SIG-M5 treated with dmso at 0.1 percent for 504 hours (cell line): ENCODE data around the gene IGLL1.
"Not testable (repeated sequence)": the region's sequence is repeated elsewhere in the genome, so short reads cannot be mapped to it uniquely, and the experiment has no call there.

Experiments used
- DNase-seq: peaks from one replicate; lab custom pipeline; 2025; ENCODE audit not compliant: unreplicated experiment; lab: John Stamatoyannopoulos, UW

IGLL1 gene

DNA sequence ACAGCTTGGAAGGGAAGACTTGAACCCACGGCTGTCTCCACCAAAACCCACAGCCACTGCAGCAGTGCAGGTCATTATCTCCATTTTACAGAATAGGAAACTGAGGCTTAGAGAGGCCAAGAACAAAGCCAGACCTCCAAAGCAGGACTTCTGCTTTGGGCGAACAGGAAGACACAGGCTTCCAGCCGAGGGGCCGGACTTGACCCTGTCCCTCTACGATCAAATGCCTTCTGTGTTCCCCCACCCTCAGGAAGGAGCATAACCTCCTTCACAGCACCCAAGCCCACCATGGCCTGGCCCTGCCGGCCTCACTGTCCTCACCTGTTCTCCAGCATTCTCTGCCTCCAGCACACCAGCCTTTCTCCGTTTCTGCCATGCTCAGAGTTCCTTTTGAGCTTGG is 15.8 kb downstream of the IGLL1 start:
- no peak for DNase-seq

DNA sequence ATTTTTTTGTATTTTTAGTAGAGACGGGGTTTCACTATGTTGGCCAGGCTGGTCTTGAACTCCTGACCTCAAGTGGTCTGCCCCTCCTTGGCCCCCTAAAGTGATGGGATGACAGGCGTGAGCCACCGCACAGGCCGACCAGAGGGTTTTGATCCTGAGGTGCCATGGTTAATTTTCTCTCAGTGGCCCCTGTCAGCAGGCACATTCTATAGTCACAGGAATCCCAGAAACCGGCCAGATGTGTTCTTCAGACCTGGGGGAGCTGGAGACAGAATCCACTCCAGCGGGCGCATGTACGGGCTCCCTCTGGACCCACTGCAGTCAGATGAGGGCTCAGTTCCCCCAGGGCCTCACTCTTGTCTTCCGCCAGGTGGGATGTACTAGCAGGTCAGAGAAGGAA is 17.0 kb downstream of the IGLL1 start:
- no peak for DNase-seq

DNA sequence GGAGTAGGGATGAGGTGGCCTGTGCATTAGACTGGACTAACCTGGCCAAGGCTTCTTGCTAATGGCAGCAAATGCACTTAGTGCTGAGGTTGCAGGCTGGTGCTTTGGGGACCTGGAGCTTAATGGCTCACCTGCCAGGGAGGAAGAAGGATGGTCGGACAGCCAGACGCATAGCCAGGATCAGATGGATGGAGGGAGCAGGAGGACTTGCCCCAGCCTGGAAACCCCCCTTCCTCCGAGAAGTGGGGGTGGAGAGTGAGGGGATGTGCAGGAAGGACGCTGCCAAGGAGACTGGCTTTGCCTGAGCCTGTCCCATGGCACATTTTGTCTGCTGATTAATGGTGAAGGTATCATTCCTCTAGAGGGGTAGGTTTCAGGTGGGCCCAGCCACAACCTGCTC is 17.9 kb downstream of the IGLL1 start:
- no peak for DNase-seq

DNA sequence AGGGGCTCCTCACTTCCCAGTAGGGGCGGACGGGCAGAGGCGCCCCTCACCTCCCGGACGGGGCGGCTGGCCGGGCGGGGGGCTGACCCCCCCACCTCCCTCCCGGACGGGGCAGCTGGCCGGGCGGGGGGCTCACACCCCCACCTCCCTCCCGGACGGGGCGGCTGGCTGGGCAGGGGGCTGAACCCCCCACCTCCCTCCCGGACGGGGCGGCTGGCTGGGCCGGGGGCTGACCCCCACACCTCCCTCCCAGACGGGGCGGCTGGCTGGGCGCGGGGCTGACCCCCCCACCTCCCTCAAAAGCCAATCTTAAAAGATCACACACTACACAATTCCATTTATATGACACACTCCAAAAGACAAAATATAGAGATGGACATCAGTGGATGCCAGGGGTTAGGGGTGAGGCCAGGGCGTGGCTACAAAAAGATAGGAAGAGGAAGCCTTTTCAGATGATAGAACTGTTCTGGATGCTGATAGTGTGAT is 19.0 kb downstream of the IGLL1 start:
- DNase-seq: not testable (repeated sequence)

DNA sequence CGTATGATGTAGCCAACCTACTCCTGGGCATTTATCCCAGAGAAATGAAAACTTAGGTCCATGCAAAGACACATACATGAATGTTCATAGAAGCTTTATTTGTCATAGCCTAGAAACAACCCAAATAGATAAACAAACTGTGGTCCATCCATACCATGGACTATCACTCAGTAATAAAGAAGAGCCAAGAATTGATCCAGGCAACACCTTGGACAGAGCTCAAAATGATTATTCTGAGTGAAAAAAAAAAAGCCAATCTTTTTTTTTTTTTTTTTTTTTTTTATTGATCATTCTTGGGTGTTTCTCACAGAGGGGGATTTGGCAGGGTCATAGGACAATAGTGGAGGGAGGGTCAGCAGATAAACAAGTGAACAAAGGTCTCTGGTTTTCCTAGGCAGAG is 19.9 kb downstream of the IGLL1 start:
- DNase-seq: not testable (repeated sequence)

DNA sequence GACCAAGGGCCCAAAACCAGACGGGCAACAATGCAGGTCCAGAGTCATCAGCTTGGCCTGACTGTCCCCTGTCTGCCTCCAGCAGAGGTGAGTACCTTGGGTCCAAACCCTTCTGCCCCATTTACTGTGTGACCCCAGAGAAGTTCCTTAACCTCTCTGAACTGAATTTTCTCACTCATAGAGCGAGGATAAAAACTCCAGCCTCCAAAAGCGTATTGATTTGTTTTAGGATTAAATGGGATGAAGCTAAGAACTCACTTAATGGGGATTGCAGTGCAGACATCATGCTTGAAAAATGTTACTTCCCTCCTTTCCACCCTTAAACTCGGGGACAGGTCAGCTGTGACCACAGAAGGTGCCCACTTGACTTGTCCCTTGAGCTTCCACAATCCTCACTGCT is 22.6 kb downstream of the IGLL1 start:
- DNase-seq: no peak

DNA sequence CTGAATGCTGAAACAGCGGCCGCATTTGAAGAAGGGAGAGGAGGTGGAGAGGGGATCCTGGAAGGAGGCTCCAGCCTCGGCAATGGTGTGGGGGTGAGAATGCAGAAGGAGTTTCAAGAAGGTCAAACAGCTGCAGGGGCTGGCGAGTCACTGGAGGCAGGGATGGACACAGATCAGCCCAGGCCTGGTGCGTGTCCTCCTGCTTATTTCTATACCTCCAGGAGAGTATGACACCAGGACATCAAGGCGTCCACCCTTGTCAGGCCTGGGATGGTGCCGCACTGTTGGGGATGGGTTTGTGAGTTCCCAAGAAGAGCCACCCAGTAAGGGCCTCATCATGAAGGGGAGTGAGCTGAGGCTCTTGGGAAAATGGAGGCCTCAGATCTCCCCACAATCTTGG is 23.1 kb downstream of the IGLL1 start:
- DNase-seq: no peak

DNA sequence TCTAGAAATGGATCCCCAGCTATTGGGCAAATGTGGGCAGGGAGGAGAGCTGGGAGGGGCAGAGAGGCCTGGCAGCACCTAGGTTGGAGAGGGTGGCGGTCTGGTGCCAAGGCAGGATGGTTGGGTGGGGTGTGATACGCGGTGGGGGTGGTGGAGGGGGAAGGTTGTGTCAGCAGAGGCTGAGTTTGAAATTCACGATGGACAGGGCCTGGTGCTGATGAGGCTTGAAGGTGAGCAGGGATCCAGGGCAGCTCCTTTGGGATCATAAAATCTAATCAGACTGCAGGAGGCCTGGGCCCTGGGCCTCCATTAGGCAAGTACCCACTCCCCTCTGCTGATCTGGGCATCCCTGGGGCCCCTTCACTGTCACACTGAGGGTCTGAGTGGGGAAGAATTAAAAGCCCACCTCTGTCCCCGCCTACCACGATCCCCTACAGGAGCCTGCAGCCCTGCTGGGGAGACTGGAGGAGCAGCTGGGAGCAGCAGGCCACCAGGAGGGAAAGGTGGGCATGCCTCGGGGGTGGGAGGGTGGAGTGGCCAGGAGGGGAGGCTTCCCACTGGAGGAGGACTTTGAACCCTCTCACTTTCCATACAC is 24.0 kb downstream of the IGLL1 start:
- no peak for DNase-seq

DNA sequence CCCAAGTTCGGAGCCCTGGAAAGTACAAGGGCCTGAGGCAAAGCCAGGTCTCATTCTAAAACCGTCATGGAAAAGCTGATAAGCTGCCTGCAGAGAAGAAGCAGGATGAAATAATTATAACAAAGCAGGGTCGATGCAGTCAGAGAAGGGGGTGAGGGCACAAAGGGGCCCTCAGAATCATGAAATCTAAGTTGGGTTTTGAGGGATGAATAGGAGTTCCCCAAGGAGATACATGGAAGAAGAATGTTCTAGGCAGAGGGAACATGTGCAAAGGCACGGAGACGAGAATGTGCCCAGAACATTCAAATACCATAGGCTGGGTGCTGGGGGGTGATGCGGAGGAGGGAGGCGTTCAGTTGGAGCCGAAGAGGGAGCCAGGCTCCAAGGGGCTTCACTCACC is 25.0 kb downstream of the IGLL1 start:
- DNase-seq: no peak

DNA sequence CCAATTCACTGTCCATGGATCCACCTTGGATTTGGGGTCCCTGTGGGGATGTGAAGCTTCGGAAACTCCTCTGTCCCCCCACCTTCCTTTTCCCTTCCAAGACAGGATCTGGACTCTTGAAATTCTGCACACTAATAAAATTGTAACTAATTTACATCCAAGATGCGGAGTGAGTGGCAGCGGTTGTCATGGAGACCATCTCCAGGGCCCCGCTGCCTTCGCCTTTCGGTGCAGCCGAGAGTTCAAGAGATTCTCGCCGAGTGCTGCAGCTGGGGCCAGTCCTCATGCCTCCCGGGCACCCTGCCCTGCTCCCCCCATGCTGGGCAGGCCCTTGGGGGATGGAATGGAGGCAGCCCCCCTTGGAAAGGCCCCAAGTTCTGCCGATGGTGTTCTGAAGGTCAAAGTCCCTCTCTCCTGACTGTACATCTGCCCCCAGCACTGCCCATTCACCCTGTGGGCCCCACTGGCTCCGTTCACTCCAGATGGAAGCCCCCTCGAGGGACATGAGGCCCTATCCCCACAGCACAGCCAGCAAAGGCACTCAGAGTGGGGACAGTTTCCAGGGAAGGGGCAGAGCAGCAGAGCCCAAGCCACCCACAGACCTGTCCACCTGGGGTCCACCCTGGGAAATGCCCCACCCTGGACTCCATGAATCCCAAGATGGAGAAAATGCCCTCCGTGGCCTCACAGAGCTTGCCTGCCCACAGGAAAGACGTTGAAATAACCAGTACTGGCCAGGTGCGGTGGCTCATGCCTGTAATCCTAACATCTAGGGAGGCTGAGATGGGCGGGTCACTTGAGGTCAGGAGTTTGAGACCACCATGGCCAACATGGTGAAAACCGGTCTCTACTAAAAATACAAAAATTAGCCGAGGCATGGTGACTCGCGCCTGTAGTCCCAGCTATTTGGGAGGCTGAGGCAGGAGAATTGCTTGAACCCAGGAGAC is 25.9 kb downstream of the IGLL1 start:
- DNase-seq: no peak

DNA sequence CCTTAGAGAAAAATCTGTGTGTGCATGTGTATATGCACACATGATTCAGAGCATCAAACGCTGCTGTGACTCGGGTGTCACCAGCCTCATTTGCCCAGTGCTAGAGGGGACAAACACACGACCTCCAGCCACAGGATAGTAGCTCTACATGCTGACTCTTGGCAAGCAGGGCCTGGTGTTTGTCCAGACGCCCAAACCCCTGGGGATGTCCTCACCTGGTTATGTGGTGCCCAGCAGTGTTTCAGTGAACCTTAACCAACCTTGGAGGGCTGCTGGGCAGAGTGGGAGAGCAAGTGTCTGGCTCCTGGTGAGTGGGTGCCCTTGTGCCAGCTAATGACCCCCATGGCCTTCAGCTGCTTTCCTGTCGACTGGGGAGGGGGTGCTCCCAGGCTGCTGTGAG is 26.7 kb downstream of the IGLL1 start:
- DNase-seq: no peak

DNA sequence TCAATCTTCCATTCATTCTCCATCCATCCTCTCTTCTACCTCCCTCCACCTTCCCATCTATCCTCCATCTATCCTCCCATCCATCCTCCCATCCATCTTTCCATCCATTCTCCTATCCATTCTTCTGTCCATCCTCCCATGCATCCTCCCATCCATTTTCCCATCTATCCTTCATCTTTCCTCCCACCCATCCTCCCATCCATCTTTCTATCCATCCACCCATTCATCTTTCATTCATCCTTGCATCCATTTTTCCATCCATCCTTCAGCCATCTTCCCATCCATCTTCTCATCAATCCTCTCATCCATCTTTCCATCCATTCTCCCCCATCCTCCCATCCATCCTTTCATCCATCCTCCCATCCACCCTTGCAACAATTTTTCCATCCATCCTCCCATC is 27.5 kb downstream of the IGLL1 start:
- no peak for DNase-seq

DNA sequence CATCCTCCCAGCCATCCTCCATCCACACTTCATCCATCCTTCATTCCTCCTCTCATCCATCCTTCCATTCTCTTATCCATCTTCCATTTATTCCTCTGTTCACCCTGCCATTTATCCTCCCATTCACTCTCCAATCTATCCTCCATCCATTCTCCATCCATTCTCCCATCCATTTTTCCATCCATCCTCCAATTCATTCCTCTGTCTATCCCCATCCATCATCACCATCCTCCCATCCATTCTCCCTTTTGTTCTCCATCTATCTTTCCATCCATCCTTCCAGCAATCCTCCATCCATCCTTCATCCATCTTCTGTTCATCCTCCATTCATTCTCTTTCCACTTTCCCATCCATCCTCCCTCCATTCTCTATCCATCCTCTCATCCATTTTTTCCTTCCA is 28.7 kb downstream of the IGLL1 start:
- DNase-seq: no peak

DNA sequence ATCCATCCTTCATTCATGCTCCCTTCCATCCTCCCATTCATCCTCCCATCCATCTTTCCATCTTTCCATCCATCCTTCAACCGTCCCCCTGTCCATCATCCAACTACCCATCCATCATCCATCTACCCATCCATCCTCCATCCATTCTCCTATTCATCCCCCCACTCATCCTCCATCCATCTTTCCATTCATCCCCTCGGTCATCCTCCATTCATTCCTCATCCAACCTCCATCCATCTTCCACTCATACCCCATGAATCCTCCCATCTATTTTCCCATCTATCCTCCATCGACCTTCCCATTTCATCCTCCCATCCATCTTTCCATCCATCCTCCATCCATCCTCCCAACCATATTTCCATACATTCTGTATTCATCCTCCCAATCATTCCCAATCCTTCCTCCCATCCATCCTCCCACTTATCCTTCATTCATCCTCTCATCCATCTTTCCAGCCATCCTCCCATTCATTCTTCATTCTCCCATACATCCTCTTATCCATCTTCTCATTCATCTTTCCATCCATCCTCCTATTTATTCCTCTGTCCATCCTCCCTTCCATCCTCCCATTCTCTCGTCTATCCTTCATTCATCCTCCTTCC is 29.9 kb downstream of the IGLL1 start:
- no peak for DNase-seq

DNA sequence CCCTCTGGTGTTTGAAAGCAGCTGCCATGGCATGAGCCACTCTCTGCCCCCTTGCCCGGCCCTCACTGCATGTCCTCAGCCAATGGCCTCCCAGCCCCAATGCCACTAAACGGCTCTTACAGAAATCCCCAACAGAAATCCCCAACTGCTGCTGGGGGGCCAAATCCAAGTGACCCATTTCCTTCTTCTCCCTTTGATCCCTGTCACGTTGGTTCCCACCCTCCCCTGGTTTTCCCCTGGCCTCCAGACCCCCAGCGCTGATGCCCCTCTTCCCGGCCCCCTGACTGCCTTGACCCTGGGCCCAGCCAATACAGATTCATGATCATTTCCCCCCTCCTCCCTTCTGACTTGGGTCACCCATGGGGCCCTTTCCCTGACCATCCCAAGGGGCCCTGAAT is 30.9 kb downstream of the IGLL1 start:
- DNase-seq: no peak

DNA sequence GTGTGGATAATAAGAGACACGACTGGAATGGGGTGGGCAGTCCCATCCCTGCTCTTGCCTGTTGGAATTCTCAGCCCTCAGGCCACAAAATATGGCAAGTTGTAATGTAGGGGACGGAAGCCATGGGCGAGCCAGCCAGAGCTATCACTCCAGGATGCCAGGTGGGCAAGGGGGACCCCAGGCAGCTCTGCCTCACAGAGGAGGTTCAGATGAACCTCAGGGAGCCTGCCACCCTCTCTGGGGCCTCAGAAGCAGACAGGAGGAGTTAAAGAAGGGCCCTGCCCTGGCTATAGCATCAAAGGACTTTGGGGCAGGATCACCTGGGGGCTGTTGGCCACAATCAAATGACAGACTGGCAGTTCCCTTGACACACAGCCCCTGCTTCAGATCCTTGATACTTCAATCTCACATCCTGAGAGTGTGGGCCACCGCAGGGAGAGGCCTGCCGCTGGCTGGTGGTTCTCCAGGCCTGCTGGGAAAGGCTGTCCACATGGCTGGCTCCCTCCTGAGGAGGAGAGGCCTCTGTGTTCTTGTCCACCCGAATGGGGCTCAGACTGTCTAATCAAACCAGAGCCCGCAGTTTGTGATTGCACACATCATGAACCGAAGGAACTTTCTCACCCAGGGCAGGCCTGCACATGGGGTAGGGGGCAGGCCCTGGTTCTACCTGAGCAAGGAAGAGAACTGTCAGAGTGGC is 31.4 kb downstream of the IGLL1 start:
- DNase-seq: no peak

DNA sequence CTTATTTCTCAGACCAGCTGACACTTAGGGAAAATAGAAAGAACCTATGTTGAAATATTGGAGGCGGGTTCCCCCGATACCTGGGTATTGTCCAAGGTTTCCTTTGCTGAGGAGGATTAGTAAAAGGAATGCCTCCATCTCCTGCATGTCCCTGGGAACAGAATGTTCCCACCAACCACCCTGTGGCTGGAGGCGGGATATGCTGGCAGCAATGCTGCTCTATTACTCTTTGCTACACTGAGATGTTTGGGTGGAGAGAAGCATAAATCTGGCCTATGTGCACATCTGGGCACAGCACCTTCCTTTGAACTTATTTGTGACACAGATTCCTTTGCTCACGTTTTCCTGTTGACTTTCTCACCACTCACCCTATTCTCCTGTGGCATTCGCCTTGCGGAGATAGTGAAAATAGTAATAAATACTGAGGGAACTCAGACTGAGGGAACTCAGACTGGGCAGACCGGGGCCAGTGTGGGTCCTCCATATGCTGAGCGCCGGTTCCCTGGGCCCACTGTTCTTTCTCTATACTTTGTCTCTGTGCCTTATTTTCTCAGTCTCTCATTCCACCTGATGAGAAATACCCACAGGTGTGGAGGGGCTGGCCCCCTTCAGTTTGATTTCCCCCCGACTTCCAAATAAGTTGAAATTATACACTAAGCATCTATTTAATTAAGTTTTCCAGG is 32.1 kb downstream of the IGLL1 start:
- no peak for DNase-seq

DNA sequence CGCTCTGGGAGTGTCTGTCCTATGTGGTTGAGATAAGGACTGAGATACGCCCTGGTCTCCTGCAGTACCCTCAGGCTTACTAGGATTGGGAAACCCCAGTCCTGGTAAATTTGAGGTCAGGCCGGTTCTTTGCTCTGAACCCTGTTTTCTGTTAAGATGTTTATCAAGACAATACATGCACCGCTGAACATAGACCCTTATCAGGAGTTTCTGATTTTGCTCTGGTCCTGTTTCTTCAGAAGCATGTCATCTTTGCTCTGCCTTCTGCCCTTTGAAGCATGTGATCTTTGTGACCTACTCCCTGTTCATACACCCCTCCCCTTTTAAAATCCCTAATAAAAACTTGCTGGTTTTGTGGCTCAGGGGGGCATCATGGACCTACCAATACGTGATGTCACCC is 32.7 kb downstream of the IGLL1 start:
- DNase-seq: not testable (repeated sequence)

DNA sequence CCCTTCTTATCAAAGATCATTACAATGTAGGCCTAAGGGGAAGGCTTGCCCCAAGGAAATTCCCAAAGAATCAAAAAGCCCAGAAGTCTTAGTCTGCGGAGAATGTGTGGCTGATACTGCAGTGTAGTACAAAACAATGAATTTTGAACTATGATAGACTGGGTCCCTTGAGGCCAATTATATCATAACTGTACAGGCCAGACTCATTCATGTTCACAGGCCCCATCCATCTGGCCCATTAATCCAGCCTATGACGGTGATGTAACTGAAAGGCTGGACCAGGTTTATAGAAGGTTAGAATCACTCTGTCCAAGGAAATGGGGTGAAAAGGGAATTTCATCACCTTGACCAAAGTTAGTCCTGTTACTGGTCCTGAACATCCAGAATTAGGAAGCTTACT is 35.2 kb downstream of the IGLL1 start:
- no peak for DNase-seq

DNA sequence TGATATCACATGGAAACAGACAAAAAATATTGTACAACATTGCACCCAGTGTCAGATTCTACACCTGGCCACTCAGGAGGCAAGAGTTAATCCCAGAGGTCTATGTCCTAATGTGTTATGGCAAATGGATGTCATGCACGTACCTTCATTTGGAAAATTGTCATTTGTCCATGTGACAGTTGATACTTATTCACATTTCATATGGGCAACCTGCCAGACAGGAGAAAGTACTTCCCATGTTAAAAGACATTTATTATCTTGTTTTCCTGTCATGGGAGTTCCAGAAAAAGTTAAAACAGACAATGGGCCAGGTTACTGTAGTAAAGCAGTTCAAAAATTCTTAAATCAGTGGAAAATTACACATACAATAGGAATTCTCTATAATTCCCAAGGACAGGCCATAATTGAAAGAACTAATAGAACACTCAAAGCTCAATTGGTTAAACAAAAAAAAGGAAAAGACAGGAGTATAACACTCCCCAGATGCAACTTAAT is 36.5 kb downstream of the IGLL1 start:
- not testable (repeated sequence) for DNase-seq

DNA sequence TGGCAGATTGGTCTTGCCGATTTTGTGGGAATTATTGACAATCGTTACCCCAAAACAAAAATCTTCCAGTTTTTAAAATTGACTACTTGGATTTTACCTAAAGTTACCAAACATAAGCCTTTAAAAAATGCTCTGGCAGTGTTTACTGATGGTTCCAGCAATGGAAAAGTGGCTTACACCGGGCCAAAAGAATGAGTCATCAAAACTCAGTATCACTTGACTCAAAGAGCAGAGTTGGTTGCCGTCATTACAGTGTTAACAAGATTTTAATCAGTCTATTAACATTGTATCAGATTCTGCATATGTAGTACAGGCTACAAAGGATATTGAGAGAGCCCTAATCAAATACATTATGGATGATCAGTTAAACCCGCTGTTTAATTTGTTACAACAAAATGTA is 37.2 kb downstream of the IGLL1 start:
- DNase-seq: no peak
